HG03469 (cell line): ENCODE results near the gene NAXD.
"Not testable (repeated sequence)": the region's sequence is repeated elsewhere in the genome, so short reads cannot be mapped to it uniquely, and the experiment has no call there.

Source experiments
- ATAC-seq: cut with Tn5 transposase; IDR thresholded peaks from one replicate; pipeline ENCODE4 v1.9.1; 2021; ENCODE audit warnings: mild to moderate bottlenecking, moderate library complexity, moderate number of reproducible peaks; ENCODE audit not compliant: unreplicated experiment

NAXD gene

DNA sequence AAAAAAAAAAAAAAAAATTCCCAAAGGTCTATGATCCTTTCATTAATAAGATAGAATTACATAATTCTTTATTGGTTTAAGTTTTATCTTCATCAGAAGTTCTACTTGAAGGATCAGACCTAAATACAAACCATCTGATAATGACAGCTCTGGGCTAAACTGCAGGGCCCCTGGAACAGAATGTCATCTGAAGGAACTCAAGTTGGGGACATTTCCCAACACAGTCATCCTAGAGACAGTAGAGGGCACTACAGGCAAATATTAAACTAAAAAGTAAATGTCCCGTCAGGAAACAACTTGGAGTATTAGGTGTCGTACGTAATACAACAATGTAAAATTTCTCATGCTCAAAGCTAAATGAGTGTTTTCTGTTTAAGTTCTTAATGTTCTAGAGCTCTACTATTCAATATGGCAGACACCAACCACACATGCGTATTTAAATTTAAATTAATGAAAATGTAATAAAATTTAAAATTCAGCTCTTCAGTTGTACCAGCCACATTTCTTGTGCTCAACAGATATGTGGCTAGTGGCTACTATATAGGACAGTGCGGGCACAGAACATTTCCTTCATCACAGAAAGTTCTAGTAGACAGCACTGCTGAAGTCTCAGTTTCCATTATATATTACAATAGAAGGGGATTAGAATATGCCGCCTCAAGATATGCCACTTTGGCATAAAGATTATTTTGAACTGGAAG lies 21.8 kb upstream of the NAXD start:
- ATAC-seq = peak; percentile 86

DNA sequence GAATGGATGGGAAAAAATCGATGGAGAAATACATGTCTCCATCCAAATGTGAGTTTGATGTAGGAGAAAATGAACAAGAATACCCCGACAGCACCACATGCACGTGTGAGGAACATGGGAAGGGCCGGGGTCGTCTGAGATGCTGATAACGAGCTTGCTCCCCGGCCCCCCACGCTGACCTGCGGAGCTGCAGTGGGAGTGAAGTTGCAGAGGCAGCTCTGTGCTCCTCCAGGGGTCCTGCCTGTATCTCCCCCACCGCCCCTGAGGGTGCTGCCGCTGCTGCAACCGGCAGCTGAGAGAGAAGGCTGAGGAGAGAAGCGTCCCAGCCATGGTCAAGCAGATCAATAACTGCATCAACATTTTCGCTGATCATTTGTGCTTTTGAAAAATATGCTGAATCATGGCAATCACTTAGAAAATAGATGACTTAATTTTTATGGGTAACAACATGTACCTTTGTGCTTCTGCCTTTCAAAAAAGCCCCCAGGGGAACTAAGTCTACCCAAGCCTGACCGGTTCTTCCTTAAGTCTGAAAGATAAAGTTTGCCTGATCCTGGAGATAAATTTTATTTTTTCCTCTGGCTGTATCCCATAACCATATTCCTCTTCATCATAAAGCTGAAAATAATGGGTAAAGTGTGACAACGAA lies 18.2 kb upstream of the NAXD start:
- ATAC-seq = no peak

DNA sequence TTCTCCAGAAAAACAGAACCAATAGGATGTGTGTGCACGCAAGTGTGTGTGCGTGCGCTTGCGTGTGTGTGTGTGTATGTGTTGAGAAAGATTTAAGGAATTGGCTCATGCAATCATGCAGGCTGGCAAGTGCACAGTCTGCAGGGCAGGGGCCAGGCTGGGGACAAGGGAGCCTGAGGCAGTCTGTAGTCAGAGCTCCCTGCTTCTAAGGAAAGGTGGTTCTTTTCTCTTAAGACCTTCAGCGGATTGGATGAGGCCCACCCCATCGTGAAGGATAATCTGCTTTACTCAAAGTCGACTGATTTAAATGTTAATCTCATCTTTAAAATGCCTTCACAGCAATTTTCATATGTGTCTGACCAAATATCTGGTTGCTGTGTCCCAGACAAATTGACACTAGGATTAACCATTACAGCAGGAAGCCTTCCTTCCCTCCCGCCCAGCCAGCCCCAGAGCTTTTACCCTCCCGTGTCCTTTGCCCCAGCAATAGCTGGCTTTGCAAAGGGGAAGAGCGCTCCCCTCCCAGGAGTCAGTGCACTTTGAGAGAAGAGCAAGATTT lies 15.0 kb upstream of the NAXD start:
- ATAC-seq = no peak

DNA sequence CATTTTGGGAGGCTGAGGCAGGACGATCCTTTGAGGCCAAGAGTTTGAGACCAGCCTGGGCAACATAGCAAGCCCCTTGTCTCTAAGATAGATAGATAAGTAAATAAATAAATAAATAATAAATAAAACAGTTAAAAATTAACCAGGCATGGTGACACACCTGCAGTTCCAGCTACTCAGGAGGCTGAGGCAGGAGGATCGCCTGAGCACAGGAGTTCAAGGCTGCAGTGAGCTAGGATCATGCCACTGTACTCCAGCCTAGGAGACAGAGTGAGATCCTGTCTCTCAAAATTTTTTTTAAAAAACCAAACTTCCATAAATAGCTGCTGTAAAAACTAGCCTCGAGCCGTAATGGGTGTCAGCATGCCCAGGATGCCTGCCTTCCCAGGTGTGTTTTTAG lies 14.4 kb upstream of the NAXD start:
- no peak for ATAC-seq

DNA sequence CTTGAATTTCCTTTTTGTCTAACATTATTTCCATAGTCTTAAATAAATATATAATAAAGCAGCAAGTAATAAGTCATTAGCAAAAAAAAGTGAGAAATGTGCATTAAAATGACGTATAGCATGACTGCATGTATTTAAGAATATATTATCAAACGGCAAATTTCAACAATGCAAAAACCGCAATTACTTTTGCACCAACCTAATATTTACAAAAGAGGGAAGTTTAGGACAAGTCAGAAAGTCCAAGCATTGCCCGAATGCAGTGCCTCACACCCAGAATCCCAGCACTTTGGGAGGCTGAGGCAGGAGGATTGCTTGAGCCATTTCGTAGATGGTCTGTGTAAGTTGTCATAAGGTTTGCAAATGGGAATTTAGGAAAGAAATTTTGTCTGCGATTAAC lies 10.2 kb upstream of the NAXD start:
- ATAC-seq = no peak

DNA sequence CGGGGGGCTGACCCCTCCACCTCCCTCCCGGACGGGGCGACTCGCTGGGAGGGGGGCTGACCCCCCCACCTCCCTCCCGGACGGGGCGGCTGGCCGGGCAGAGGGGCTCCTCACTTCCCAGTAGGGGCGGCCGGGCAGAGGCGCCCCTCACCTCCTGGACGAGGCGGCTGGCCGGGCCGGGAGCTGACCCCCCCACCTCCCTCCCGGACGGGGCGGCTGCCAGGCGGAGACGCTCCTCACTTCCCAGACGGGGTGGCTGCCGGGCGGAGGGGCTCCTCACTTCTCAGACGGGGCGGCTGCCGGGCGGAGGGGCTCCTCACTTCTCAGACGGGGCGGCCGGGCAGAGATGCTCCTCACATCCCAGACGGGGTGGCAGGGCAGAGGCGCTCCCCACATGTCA lies 9.1 kb upstream of the NAXD start:
- not testable (repeated sequence) for ATAC-seq

DNA sequence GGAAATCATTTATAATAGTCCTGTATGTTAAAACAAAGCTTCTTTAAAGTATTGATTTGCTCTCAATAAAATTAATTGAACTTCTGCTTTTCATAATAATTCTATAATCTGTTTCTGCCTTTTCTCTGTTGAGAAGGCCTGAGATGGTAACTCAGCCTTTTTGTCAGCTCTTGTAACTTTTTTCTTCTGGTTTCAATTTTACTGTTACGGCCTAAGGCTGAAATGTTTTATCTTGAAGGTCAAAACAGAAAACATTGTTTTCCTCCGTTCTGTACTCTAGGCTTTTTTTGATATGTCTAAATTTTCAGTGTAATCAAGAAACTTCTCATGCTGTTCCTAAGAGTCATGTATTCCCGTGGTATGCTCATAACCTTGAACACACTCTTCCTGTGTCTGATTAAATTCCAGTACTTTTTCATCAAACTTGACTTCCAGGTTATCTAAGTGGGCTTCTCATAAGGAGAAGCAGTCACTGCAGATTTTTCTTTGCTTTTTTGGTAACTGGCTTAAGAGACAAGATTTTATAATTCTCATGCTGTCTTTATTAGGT lies 7.6 kb upstream of the NAXD start:
- ATAC-seq = no peak

DNA sequence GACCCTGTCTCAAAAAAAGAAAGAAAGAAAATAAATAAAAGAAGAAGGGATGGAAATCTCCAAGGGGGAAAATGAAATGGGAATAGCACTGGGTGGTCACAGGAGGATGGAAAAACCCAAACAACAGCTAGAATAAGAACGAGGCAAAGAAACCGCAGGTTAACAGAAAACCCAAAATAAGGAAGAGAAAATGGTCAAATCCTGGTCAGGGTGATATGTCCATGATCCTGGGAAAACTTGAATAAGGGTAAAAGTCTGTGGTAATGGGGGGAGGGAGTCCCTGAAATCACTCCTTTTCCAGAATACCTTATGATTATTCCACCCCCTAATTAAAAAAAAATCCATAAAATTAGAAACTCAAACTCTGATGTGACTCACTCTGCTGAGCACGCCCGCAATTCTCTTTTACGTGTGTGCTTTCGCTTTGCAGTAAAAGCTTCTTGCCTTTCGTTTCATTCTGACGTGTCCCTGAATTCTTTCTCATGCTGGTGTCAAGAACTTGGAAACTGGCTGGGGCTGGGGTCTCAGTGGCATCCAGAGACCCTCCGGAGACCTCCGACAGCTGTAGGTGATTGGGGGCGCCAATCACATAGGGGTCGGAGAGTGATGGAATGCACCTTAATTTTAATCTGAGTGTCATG lies 4.3 kb upstream of the NAXD start:
- ATAC-seq = peak; percentile 33

DNA sequence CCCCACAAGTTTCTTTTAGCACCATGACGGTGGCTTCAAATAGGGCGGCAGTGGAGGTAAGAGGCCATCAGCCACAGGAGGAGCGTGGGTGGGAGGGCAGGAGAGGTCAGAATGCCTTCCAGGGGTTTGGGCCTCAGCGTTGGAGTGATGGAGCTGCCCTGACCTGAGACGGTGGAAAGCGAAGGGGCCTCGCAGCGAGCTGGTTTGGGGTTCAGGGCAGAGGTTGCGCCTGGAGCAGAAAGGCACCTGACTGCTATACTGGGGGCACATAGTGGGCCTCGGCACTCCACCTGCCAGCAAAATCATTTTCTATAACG lies 382 bp upstream of the NAXD start:
- ATAC-seq = no peak

DNA sequence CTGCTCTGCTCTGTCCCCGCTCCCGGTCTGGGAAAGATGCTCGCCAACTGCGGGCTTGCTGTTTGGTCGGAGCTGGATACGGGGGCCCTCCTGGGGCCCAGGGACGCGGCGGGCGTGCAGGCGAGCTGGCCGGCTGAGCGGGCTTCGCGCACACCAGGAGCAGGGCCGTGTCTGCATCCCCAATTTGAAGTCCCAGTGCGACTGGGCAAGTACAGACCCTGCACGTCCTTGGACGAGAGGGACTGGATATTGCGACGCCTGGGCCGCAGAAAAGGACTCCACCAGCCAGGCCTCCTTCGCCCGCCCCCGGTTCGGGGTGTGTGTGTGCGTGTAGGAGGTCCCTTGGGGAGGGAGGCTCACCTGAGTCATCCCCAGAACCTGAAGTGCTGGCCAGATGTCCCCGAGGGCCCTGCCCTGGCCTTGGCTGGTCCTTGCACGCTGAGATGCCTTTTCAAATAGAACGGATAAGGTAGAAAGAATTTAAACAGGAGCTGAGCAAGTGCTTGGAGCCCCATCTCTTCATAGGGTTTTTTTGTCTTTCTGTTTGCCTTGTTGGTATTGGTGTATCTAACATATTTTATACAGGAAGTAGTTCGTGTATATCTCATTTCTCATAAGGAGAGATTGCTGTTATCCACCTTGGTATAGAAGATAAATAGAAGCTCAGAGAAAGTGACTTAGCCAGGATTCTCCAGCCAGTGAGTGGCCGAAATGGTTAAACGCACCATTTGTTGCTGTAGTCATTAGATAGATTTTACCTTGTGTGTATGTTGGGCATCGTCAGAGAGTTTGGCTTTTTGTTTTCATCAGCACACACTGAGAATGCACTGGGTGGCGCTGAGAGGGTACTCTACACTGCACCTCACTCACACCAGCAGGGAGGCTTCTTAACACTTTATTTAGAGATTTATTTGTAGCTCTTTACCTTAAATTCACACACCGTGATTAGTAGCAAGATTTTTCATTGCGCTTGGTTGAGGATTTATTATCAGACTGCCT lies 1.1 kb downstream of the NAXD start:
- peak; percentile 35 for ATAC-seq

DNA sequence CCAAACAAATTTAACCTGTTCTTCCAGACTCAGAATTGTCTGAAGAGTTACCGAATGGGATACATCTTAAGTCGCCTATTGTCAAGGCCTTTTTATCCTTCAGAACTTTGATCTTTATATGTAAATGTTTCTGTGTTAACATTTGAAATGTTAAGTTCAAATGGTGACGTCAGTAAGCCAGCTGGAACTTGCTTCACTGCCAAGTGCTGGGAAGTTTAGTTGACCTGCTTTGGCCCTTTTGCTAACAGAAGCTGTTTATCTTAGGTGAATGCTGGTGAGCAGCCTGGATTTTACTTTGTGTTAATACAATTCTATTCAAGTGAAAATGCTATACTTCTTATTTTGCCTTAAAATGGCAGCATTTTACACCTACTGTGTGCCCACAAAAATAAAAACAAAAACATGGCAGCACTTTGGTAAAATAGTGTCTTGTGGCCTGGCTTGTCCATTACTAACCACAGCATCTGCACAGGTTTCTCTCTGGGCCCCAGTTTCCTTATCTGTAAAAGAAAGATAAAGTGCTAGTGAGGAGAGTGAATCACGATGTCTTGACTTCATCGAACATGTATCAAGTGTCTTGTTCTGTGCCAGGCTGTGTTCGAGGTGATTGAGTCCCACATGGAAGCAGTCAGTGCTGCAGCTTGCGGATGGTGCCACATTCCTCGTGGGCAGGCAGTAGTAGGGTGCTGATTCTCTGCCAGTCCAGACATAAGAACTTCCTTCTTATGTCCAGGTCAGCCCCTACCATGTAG lies 2.2 kb downstream of the NAXD start:
- no peak for ATAC-seq

DNA sequence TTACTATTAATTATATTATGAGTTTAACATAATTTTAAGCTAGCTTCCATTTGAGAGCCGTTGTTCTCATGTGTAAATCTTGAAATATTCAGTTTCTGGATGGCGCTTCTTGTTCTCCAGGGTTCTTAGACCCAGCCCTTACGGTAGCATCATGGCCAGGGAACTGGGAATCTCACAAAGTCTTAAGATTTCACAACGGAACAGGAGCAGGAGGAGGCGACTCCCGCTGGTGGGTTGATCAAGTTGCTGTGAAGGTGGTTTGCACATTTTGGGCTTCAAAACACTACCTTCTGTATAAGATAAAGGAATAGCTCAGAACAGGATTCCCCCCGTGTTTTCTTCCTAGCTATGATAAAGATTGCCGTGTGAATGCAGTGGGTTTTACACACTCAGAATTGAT lies 2.8 kb downstream of the NAXD start:
- no peak for ATAC-seq

DNA sequence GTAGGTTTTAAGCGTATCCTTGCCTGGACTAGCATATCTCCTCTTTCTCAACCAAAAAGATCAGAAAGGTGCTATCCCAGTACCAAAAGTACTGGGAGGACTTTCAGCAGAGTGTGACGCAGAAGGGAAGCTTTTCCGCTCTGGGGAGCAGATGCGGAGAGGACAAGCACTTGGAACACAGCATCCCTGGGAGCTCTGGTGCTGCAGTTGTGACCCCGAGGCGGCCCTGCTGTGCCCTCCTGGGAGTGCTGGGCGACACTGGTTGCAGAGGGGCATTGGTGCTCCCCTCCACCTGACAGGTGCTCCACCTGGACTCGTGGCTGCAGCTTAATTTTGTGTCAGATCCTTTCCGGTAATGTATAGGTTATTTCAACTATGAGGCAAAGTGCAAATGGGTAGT lies 3.4 kb downstream of the NAXD start:
- no peak for ATAC-seq

DNA sequence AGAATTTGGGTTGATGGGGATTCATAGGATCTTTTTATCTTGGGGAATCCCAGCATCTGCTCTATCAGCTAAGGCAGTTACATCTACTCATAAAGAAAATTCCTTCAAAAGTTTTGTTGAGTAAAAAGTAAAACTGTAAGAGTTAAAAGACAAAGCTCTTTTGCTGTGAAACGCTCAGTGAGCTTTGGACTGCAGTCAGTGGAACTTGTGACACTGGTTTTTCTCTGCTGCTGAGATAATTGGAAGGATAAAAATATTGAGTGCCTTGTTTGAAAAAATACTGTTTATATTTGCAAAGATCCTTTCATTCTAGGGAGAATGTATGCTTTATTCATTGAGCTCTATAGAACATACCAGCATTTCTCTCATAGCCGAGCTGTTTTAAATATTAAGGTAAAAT lies 5.3 kb downstream of the NAXD start:
- ATAC-seq = no peak

DNA sequence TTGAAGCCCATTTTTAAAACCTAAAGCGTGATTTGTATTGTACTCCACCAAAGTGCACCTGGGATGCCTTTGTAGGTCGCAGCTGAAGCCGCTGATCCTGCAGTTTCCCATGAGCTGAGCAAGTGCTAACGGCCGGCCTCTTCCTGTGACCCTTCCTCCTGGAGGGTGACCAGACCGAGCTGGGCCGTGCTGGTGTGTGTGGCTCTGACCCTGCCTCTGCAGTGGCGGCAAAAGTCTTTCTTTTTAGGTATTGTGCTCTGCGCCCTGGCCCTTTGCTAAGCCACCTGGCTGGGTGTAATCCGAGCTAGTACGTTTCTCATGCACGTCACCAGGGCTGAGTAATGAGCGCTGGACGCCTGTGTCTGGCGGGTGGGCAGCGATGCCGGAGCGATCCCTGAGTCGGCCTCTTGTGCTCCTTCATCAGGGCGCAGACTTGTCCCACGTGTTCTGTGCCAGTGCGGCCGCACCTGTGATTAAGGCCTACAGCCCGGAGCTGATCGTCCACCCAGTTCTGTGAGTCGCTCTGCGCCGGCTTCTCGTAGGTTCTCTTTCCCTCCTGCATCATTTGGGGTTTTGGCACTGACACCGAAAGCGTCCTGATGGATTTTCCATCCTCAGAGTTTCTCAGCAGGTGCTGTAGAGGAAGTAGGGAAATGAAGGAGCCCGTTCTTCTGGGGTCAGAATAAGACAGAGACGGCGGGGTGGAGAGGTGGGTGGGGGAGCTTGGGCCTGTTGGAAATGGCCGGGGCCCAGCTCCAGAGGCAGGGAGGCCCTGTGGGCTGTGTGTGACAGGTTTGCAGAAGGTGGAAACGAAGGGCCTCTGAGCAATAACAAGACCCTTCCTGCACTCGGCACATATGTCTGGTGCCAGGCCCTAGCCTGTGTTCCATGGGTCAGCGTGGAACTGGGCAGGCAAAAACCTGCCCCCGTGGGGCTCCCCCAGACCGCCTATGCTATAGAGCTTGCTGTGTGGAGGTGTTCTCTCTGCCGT lies 9.7 kb downstream of the NAXD start:
- no peak for ATAC-seq

DNA sequence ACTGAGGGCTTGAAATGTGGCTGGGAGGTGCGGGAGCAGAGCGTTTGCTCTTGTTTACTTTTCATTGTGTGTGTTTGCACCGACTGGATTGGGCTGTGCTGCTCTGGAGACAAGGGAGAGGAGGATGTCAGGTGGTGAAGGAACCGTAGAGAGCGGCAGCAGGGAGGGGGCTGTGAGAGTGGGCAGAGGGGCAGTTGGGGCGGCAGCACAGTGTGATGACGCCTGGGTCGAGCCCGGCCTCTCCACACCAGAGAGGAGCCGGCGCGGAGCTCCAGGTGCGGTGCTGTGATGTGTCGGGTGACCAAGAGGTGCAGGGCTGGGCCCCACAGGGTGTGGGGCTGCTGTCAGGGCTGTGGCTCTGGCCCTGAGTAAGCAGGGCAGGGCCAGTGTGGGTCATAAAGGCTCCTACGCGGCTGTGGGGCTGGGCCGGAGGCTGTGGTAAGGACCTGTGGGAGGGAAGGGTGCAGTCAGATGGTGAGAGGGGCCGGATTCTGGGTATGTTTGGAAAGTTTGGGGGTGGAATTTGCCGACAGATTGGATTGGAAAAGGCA lies 10.5 kb downstream of the NAXD start:
- ATAC-seq = no peak

DNA sequence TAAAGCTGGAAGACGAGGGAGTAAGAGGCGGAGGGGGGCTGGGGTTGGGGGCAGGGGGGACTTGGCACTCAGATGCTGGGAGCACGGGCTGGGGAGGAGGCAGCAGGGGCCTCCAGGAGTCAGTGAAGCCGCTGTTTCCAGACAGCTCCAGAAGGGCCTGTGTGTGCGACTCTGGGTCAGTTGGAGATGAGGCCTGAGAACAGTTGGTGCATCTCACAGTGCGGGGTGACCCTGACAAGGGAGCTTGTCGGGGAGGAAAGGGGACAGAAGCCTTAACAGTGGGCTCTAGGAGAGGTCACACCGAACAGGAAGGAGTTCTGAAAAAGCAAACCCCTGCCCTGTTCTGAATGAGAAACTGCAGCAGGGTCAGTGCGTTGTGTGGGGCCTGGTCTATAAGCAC lies 11.2 kb downstream of the NAXD start:
- no peak for ATAC-seq

DNA sequence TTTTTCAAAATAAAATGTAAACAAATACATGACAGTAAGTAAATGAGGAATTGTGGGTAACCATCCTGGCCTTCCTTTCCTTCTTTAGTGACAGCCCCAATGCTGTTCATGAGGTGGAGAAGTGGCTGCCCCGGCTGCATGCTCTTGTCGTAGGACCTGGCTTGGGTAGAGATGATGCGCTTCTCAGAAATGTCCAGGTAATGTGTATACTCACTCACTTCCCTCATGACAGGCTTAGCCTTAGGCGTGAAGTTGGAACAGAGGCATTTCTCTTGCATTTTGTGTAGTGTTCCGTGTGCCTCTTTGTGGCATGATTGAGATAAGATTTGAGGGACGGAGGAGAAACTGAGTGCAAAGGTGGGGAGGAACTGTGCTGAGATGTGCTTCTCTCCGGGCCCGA lies 12.0 kb downstream of the NAXD start:
- ATAC-seq = no peak
